NCI-H748 treated with DMSO at 0.1 percent for 48 hours (cell line): ENCODE data around the gene CAV1.

Source experiments
- DNase-seq: peaks from one replicate; lab custom pipeline; 2025; lab: John Stamatoyannopoulos, UW

Gene CAV1

DNA sequence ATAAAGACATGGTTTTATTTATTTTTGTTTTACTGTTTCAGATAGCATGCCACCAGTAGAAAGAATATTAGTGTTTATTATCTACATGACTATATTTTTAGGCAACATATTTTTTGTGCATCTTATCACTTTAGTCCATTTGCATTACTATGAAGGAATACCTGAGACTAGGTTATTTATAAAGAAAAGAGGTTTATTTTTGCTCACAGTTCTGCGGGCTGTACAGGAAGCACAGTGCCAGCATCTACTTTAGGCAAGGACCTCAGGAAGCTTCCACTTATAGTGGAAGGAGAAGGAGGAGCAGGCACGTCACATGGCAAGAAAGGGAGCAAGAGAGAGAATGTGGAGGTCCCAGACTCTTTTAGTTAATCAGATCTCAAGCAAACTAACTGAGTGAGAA lies 19.6 kb upstream of the CAV1 start:
- no peak for DNase-seq

DNA sequence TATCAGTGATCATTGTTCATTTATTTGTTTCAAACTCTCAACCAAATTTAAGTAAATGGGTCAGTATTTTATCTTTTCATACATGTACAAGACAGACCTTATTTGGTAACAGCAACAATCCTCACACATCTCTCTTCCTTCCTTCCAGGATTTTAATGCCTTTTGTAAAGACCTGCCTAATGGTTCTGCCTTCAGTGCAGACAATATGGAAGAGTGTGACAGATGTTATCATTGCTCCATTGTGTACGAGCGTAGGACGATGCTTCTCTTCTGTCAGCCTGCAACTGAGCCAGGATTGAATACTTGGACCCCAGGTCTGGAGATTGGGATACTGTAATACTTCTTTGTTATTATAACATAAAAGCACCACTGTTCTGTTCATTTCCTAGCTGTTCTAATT lies 19.0 kb upstream of the CAV1 start:
- no peak for DNase-seq

DNA sequence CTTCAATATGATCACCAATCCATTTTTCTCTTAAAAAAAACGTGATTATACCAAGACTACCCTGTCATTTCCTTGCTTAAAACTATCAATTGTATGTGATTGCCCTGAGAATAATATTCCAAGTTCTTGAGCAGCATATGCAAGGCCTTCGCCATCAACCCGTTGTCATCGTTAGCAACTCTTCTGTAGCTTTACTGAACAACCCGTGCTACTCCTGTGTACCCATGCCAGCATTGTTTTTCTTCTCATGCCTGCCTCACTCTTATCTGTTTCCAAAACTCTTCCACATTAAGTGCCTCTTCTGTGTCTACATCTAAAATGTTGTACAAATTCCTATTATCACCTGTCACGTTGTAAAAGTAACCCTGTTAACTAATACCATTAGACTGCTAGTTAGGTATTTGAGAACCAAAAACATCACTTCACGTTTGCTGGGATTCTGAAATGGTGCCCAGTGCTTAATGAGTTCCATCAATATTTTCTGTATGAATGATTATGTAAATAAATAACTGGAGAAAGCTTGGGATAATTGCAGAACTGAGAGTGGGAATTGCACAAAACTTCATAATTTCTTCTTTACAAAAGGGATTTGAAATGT lies 14.8 kb upstream of the CAV1 start:
- DNase-seq = no peak

DNA sequence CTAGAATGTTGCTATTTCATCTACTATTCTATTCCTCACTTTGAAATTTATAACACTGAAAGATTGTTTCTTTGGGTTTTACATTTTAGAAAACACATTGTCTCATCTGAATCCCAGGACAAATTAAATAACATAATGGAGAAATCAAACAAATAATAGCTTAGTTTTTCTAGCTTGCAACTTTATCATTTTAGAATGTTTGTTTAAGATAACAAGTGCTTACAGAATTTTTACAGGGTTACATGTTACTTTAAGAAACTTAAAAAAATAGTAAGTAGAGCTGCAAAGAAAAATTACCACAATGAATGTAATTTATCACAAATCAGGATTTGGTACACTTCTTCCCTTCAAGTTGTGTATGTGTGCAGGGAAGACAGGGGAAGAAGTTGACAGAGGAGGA lies 14.0 kb upstream of the CAV1 start:
- no peak for DNase-seq

DNA sequence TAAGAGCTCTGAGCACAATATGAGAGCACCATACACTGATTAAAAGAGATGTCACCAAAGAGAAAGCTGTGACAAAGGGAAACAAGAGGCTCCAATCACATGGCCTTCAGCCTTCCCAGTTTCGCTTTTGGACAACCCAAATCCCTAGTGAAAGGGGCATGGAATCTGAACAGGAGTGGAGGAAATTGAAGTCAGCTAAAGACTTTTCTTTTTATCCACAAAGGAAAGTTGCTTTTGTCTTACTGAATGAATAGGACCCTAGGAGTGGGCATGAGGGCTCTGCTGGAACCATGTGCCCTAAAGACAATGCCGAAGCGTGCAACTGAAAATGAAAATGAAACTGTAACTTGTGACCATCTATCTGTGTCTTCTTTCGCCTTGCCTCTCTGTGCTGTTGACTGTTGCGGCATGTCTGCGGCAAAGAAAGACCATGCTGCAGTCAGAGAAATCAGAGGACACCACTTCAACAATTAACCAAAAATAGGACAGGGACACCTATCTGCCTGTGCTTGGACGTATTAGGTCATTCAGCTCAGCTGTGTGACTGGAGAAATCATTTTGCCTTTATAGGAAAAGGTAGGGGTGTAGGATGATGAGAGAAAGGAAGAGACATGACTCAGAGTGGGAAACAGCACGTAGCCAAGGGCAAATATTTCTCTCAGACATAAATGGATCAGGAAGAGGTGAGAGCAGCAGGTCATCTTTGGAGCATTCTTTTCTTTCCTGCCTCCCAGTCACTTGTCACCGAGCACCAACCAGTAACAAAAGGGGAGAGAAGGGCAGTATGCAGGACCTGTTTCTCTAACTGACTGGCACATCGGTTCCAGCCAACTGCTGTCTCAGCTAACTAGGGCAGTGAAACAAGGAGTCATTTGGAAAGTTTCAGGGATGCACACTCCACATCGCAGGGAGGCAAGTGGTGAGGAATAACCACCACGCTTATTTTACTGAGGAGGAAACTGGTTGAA lies 13.0 kb upstream of the CAV1 start:
- DNase-seq = peak; percentile 19

DNA sequence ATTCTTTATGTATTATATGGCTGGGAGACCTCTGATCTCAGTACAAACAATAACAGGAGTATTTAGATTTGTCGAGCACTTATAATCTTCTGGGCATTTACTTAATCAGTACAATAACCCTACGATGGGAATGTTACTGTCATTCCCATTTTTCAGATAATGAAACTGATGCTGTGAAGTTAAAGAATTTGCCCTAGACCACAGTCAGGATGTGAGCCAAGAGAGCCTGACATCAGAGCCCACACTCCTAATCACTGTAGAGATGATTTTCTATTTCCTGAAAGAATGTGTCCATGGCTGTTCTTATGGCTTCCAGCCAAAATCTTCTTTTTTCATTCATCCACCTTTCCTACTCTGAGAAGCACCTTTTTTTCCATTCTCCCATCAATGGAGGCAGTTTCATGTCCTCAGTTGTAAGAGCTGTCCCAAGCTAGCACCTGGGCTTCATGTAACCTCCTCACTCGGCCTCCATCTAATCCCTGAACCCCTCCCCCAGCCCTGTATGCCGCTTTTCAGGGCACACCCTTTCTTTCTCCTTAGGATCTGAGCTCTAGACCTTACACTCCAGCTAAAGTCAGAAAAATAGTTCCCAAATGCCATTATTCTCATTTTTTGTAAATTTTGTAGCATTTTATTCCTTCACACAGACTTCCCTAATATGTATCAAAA lies 12.2 kb upstream of the CAV1 start:
- DNase-seq = no peak

DNA sequence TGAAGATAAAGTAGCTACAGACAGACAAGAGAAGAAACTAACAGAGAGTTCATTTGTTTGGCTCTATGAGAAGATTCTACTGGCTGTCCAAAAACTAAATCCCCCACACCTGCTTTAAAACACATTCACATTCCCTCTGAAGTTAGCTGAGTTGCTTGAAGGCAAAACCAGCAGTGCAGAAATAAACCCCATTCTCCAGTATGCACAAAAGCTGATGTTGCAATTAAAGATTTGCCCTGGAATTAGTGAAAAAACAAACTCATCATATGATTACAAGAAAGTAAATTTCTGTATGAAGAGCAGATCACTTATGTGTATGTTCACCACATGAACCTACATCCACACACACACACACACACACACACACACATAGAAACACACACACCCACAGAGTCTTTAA lies 9.3 kb upstream of the CAV1 start:
- no peak for DNase-seq

DNA sequence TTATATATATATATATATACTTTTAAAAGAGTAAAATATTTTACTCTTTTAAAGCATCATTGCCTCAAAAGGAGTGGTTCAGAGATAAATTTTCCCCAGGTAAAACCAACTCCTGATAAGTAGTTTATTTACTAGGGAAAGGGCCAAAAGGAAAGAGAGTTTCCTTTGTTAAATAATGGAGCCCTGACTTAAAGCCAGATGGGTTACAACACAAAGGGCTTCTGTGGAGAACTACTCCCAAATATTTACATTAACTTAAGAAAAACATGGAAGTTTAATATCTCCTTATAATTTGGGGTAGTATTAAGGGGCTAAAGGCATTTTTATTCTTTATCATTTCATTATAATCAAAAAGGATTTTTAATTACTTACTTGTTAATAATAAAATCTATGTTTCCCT lies 8.5 kb upstream of the CAV1 start:
- no peak for DNase-seq

DNA sequence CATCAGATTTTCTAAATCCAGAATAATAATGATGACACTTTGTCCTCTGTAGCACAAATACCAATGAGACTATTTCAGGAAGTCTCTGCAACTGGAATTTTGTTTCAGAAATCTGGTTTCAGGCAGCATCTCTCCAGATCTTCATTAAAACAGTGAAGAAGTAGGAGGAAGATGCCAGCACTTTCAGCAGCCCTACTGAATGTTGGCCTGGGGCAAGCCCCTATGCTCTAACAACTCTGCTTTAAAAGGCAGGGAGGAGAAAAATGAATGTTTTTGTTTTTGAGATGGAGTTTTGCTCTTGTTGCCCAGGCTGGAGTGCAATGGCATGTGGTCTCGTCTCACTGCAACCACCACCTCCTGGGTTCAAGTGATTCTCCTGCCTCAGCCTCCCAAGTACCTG lies 7.2 kb upstream of the CAV1 start:
- no peak for DNase-seq

DNA sequence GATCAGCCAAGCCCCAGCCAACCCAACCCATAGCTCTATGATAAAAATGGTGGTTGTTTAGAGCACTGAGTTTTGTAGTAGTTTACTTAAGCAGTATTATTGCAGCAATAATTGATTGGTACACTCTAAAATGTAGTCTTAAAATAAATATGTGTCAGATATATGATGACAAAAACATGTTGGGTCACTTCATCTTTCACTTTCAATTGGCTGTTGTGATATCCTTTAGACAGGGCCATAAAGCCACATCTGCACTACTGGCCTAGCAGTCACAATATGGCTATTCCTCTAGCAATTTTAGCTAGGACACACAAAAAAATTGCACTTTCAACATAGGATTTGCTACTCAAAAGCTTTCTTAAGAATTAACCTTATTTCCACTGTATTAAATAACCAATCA lies 5.9 kb upstream of the CAV1 start:
- DNase-seq = no peak

DNA sequence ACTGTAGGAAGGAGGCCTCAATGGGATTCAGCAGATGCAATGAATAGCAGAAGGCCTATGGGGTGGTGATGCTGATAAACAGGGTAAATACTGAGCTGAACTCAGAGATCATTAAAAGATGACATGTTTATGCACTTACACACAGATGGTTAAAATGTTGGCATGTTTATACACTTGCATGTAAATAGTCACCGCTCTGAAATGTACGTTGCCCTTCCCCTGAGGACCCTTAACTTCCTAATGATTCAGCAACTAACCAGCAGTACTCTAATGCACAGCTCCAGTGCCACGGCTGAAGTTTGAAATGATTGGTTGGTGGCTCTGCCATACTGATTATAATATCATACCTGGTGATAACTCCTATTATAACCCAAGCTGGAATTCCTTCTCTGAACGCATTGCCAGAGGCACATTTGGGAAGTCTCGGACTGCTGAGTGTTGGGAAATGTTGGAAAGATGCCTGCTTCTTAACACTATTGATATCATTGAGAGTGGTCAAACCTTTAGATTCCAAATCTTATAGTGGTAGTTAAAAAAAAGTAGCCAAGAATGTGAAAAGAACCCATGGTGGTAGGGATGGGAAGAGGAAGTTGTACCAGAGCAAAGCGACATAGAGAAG lies 3.7 kb upstream of the CAV1 start:
- DNase-seq = no peak

DNA sequence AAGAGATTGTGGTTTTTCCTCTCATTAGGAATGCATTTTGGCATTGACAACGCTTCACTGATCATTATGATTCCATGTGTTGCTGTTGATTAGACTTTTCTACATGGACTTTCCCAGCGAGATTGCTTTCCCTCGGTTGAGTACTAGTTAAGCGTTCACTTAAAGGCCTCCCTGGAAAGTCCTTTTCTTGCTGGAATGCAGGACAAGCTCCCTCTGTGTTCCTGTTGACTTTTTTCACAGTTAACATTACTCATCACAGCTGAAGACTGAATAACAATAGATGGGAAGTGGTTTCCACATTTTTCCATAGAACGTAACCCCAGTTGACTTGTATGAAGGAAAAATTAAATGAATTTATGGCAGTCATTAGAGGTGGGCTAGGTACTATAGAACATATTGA lies 2.6 kb upstream of the CAV1 start:
- DNase-seq = no peak

DNA sequence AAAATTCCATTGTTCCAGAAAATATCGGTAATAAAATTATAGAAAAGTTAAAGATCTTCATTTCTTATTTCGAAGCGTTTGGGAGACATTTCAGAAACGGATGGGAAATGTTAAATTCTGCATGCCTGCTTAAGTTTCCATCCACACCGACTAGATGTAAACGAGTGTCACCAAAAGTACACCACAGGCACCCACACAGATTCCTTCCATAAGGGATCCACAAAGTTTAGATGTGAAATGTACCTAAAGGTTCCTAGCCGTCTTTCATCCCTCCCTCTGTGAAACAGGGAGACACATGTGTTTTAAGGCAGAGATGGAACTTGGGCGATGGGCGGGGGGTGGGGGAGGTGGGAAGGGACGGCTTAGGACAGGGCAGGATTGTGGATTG lies 621 bp upstream of the CAV1 start:
- DNase-seq = no peak

DNA sequence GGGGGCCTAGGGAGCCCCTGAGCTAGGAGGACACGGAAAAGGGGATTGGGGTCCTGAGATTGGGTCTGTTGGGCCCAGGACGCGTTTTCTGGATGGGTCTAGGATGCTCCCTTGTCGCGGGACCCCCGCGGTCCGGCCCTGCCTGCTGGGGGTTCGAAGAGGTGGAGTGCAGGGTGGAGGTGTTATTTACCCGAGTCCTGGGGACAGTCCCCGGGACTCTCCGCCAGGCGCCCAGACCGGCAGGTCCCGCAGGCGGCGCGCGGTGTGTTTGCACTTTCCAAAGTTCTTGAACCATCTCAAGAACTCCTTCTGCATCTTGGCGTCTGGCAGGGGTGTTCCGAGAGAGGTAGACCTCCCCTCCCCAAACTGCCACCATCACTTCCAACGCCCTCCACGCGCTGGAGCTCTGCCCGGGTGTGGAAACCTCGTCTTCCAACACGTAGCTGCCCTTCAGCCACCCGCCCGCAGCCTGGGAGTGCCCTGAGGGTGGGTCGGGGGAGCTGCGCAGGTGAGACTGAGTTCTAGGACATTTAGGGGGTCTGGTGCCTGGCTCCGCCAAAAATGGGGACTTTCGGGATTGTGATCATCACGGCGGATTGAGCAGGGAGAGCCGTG lies 569 bp downstream of the CAV1 start:
- no peak for DNase-seq

DNA sequence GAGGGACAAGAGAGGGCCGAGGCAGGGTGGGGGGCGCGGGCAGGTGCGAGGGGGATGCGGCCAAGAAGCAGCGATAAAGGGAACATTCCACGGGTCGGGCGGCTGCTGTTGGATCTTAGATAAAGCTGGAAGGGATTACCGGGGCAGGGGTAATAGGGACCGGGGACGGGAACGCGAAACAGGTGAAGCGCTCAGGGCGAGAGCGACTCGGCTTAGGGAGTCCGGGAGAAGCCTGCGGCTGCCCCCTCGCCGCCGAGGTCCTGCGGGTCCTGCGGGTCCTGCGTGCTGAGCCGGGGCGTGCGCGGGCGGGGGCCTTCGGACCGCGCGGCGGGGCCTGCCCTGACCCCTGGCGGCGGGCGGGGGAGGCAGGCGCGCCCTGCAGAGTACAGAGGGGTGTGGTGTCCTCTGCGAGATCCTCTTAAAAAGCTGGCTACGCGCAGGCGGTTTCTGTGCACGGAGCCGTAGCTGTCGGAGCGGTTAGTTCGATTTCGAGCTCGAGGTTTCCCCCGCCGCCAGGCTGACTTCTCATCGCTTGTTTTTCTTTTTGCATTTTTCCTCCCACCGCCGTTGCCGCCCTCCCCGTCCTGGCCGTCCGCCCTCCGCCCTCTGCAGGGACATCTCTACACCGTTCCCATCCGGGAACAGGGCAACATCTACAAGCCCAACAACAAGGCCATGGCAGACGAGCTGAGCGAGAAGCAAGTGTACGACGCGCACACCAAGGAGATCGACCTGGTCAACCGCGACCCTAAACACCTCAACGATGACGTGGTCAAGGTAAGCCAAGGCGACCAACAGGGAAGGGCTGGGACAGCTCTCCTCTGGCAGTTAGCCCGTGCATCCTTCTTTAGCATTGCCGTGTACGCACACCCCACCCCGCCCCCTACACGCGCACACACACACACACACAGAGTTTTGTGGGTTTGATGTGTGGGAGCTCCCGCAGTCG lies 1.4 kb downstream of the CAV1 start:
- DNase-seq = peak; percentile 30

DNA sequence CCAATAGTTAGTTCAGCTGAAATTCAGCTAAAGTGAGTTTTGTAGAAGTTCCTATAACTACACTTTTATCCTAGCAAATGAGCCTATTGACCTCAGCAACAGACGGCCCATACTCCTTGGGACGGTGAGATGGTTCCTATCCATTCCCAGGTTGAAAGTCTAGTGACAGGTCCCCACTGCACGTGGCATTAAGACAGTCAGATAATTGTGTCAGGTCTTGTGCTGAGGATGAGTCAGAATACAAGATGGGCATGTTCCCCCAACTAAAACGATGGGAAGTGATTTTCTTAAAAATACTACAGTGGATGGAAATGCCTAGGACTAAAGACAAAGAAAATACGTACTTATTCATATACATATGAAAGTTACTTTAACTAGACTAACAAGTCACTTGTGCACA lies 2.1 kb downstream of the CAV1 start:
- DNase-seq = no peak

DNA sequence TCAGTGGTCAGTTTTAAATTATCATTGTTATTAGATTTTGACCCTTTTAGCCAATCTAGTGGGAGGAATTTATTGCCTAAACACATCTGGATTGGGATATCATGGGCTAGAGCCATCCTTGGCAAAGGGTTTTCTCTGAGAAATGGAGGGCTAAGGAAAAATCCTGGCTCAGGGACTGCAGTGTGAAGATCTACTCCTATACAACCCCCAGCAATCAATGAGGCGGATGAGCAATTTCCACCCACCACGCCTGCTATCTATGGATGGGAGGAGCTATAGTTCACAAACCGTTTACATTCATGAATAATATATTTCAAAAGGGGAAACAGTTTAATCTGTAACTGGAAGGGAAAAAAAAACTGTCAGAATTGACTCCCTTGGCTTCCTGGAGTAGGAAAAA lies 2.7 kb downstream of the CAV1 start:
- no peak for DNase-seq

DNA sequence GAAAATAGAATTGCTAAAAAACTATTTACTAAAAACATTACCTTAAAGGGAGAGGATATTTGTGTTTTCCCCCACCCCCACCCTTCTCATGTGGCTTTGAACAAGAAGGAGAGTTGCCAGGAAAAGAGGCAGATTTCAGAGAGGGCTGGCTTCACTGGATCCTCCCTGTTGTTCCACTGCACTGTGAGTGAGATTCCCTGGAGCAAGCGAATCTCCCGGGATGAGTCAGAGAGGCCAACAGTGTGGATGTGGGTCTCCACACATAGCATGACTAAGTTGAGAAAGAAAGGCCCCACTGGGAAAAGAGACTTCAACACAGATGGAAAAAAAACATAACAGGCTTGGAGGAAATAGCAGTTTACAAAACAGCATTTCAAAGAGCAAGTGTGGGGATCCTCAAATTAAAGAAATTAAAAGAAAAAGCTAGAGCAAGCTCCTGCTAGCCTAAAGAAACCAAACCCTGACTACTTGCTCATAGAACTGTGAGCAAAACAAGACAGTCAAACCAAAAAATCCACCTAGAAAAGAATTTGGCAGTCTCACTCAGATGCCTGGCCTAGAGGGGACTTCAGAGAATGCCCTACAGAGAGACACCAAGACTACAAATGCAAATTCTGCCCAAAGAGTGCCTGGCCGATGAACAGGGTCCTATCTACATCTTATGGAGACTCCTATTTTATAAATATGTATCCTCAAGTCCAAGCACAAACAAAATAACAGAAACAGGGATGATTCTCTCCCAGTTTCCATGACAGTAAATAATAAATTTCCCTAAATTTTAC lies 3.4 kb downstream of the CAV1 start:
- DNase-seq = no peak

DNA sequence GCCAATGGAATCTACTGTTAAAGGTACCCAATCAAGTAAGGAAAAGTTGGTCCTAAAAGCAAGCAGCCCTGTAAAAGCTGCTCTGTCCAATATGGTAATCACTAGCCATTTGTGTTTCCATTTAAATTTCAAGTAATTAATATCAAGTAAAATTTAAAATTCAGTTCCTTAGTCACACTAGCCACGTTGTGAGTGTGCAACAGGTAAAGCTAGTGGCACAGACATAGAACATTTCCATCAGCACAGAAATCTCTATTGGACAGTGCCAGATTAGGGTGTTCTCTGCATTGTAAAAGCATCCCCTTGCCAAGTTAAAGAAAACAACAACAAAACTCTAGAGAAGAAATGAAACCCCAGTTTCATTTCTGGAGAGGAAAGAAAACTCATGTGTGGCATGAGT lies 4.4 kb downstream of the CAV1 start:
- DNase-seq = no peak

DNA sequence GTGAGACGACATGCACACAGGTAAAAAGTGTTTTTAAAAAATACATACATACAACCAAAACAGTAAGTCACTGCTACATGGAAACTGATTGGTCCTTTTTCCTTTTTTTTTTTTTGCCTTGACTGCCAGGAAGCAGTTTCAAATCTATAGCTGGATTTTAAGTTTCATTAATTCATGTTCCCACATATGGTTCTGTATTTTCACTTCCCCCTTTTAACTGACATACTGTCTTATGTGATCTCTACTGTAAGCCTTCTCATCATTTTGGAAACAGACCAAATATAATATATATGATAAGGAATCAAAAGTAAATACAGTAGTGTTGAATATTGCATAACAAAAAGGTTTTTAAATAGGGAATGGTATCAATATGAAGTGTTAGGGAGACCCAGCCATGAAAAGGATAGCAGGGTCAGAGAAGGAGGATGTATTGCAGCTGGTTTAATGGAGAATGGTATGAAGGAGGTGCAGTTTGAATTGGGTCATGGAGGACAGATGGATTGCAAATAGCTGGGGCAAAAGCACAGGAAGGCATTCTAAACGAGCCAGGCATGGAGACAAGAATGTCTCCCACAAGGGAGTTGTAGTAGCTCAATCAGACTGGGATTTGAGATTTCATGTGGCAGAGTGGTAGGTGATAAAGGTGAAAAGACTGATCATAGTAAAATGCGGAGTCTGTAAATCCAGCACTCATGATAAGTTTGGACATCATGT lies 5.4 kb downstream of the CAV1 start:
- no peak for DNase-seq
